Muscle of leg (tissue), 11 donors: ENCODE measurements around the gene FOXP2. TPM values are rescaled to one million over a fixed set of nuclear protein-coding genes. Genes with fewer than 3 reads are reported as not detected.
A peak's percentile ranks its signal among the peaks of the same experiment; 100 is the strongest.
"Not testable (repeated sequence)": the region's sequence is repeated elsewhere in the genome, so short reads cannot be mapped to it uniquely, and the experiment has no call there.

Experiments
- DNase-seq: peaks from one replicate; pipeline ENCODE4 v3.0.0; 2013
- H3K27ac ChIP-seq: one replicate; pipeline ENCODE4 v1.5.1; 2013; ENCODE audit warnings: mild to moderate bottlenecking, low read length, control low read depth
- H3K27me3 ChIP-seq: one replicate; pipeline ENCODE4 v1.6.1; 2013; ENCODE audit warnings: low read length; ENCODE audit not compliant: control insufficient read depth, insufficient read depth
- H3K36me3 ChIP-seq: one replicate; pipeline ENCODE4 v1.6.1; 2013; ENCODE audit warnings: low read length; ENCODE audit not compliant: control insufficient read depth, insufficient read depth
- H3K4me1 ChIP-seq: one replicate; pipeline ENCODE4 v1.6.1; 2013; ENCODE audit warnings: low read length; ENCODE audit not compliant: control insufficient read depth, insufficient read depth
- H3K4me3 ChIP-seq: one replicate; pipeline ENCODE4 v1.5.1; 2013; ENCODE audit warnings: low read length, control low read depth
- H3K9me3 ChIP-seq: replicated peaks from 2 replicates; pipeline ENCODE4 v1.6.1; 2013; ENCODE audit warnings: low read depth, low read length; ENCODE audit not compliant: control insufficient read depth
- WGBS: methylation state at CpG from one replicate; pipeline ENCODE4 v1.1.5; 2013; ENCODE audit warnings: missing lambda C conversion rate; ENCODE audit not compliant: insufficient coverage; 5-methylcytosine and 5-hydroxymethylcytosine counted together
- polyA plus RNA-seq, 8 donors: library from polyadenylated mRNA; unstranded; fragments of 120-200 nt; gene quantifications; one replicate each; pipeline versions ENCODE4 v1.2.1 to v1.2.3, GENCODE V29; 2013; ENCODE audit warnings: inconsistent platforms in 1 of 8, low replicate concordance in 1 of 8; ENCODE audit not compliant: insufficient read length in 8 of 8, insufficient read depth in 1 of 8
- total RNA-seq: library from RNA; stranded (reverse); fragments of 120-200 nt; gene quantifications from one replicate; pipeline ENCODE4 v1.2.4, GENCODE V29; 2013

The FOXP2 gene
- total and polyA plus RNA-seq, 9 donors = 7.9 to 14.8 (median 12.7) TPM

- DNase-seq = peak; percentile 78
- Histone ChIP-seq H3K36me3 (no peaks in the 10 kb centered on the region), H3K4me1 (peaks cover 2% of the 10 kb centered on the region), H3K4me3 (no peak overlapping the region), H3K27me3 (no peaks in the 10 kb centered on the region), H3K9me3 (no peaks in the 10 kb centered on the region), H3K27ac (peak overlapping the region; percentile 49)
- no CpG with 5 or more reads among the region's 5 CpGs for WGBS
Observed at GRCh38 chr7:114530057-114530611, 115.5 kb downstream of the FOXP2 start.

DNA sequence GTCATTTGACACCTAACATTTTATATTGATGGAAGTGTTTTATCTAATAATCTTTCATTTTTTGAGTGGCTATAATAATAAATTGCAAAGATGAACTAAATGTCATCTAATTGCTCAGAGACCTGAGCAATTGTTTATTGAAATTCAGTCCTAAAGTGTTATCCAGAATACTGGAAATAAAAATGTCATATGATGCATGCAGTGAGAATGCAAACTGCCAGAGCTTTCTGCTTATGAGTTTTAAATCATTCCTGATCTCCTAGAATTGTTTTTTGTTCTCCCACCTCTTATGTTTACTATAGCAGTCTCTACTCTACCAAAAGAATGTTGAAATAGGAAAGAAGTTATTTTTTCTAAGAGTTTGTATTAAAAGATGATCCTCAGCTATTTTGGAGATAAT is 116.7 kb downstream of the FOXP2 start:
- H3K27ac ChIP-seq = no peak overlapping the region

GRCh38 chr7:114533131-114533530 is 118.5 kb downstream of the FOXP2 start:
- peak; percentile 72 for DNase-seq
- H3K4me1 ChIP-seq = peaks cover 2% of the 10 kb centered on the region
- no peaks in the 10 kb centered on the region for H3K36me3 ChIP-seq
- WGBS = 50% methylated on average over 1 of the region's 3 CpGs
- no peak overlapping the region for H3K4me3 ChIP-seq
- H3K27me3 ChIP-seq = no peaks in the 10 kb centered on the region
- no peaks in the 10 kb centered on the region for H3K9me3 ChIP-seq
- no peak overlapping the region for H3K27ac ChIP-seq

More for the DNA sequence above, 116.7 kb downstream of the FOXP2 start:
- no peaks in the 10 kb centered on the region for H3K9me3 ChIP-seq
- no peak for DNase-seq
- no peaks in the 10 kb centered on the region for H3K36me3 ChIP-seq
- H3K4me1 ChIP-seq = peaks cover 2% of the 10 kb centered on the region
- H3K27me3 ChIP-seq = no peaks in the 10 kb centered on the region
- no peak overlapping the region for H3K4me3 ChIP-seq

GRCh38 chr7:114534953-114535352 is 120.3 kb downstream of the FOXP2 start:
- Histone ChIP-seq H3K9me3 (no peaks in the 10 kb centered on the region), H3K27ac (no peak overlapping the region), H3K36me3 (no peaks in the 10 kb centered on the region), H3K27me3 (no peaks in the 10 kb centered on the region), H3K4me3 (no peak overlapping the region), H3K4me1 (peaks cover 2% of the 10 kb centered on the region)
- peak; percentile 81 for DNase-seq
- WGBS = no CpG with 5 or more reads among the region's 2 CpGs

DNA sequence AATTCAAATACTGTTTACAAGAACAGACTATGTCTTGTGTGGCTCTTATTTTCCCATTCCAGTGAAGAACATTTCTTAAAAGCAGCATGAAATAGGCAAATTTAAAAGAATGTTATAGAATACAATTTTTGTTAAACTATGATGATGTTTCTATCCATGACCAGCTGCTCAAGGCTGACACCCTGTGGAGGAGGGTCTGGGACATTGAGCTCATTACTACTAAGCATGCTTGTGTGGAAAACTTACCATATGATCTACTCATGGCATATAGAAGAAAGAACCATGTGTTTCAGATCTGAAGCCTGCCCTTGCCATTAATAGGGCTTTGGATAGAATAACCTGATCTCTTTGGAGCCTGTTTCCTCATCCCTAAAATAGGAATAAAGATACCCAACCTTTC is 125.0 kb downstream of the FOXP2 start:
- DNase-seq = peak; percentile 67
- no peaks in the 10 kb centered on the region for H3K4me1 ChIP-seq
- H3K36me3 ChIP-seq = no peaks in the 10 kb centered on the region
- no peaks in the 10 kb centered on the region for H3K27me3 ChIP-seq
- H3K9me3 ChIP-seq = no peaks in the 10 kb centered on the region
- H3K27ac ChIP-seq = no peak overlapping the region
- no peak overlapping the region for H3K4me3 ChIP-seq

GRCh38 chr7:114540291-114540690 is 125.7 kb downstream of the FOXP2 start:
- Histone ChIP-seq H3K27ac (no peak overlapping the region), H3K36me3 (no peaks in the 10 kb centered on the region), H3K27me3 (no peaks in the 10 kb centered on the region), H3K9me3 (no peaks in the 10 kb centered on the region), H3K4me1 (no peaks in the 10 kb centered on the region), H3K4me3 (no peak overlapping the region)
- no peak for DNase-seq
- WGBS = no CpG with 5 or more reads among the region's 1 CpG

- H3K27me3 ChIP-seq, H3K4me1 ChIP-seq, H3K36me3 ChIP-seq, H3K9me3 ChIP-seq, H3K27ac ChIP-seq, DNase-seq, H3K4me3 ChIP-seq: not testable (repeated sequence)
- WGBS = 99% methylated on average over 11 of the region's 14 CpGs
Observed at GRCh38 chr7:114547346-114547745, 132.7 kb downstream of the FOXP2 start.

GRCh38 chr7:114548081-114548980 is 133.7 kb downstream of the FOXP2 start:
- no peaks in the 10 kb centered on the region for H3K9me3 ChIP-seq
- WGBS = no CpG with 5 or more reads among the region's 1 CpG
- no peaks in the 10 kb centered on the region for H3K36me3 ChIP-seq
- H3K27me3 ChIP-seq = no peaks in the 10 kb centered on the region
- no peak overlapping the region for H3K4me3 ChIP-seq
- peak overlapping the region; percentile 49 for H3K27ac ChIP-seq
- DNase-seq = peak; percentile 85
- H3K4me1 ChIP-seq = peaks cover 3% of the 10 kb centered on the region

DNA sequence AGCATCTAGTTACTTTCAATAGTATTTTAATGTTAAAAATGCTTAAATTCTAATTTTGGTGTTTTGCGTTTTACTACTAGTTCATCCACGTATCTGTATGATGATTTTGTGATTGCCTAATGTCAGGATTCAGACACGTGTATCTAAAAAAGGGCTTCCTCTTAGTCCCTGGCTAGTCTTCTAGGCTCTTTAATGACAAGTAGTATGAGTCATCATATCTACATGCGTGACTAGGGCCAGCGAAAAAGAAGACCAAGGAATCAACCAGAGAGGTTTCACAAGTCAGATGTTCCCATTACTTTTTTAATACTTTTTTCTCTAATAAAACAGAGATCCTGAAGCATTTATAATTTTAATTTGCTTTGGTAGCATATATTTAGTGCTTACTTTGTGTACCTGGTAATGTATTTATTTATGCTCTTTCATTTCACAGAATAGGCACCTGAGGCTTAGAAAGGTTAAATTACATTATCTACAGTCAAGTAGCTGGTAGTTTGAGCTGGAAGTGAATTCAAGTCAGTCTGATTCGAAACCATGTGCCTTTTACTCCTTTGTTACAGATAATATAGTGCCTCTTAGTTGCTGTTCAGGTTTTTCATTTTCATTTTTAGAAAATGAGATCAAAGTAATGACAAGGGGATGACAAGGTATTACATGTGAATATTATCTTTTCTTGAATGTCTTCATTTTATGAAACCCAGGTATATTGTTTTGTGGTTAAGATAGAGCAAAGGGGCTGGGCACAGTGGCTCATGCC is 140.3 kb downstream of the FOXP2 start:
- H3K27ac ChIP-seq = no peak overlapping the region
- no peaks in the 10 kb centered on the region for H3K4me1 ChIP-seq
- no peak for DNase-seq
- no peaks in the 10 kb centered on the region for H3K27me3 ChIP-seq
- H3K4me3 ChIP-seq = no peak overlapping the region
- no peaks in the 10 kb centered on the region for H3K9me3 ChIP-seq
- WGBS = no CpG with 5 or more reads among the region's 6 CpGs
- no peaks in the 10 kb centered on the region for H3K36me3 ChIP-seq

GRCh38 chr7:114567416-114567815 is 152.8 kb downstream of the FOXP2 start:
- DNase-seq = peak; percentile 26
- no CpG with 5 or more reads among the region's 2 CpGs for WGBS
- H3K4me3 ChIP-seq = no peak overlapping the region
- H3K4me1 ChIP-seq = no peaks in the 10 kb centered on the region
- H3K27me3 ChIP-seq = no peaks in the 10 kb centered on the region
- H3K36me3 ChIP-seq = no peaks in the 10 kb centered on the region
- H3K9me3 ChIP-seq = no peaks in the 10 kb centered on the region
- H3K27ac ChIP-seq = no peak overlapping the region
